ENCODE measurements around the gene GFI1.

DNA sequence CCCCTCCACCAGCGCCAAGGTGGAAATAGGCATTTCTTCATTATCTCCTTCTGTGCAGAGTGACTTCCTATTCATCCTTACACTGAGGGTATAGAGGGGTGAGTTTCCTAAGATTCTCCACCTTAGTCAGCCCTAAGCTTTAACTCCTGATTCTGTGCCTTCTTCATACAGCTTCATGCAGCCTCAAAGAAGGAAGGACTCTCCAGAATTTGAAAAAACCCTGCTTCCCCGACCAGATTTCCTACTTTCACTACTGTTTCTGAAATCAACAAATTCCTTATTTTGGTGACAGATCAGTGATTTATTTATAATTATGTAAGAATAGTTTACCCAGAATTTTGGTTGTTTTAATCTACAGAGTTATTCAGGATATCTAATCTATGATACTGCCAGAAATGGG, 28.6 kb downstream of the GFI1 start:
- TF ChIP-seq, protein P1, sequence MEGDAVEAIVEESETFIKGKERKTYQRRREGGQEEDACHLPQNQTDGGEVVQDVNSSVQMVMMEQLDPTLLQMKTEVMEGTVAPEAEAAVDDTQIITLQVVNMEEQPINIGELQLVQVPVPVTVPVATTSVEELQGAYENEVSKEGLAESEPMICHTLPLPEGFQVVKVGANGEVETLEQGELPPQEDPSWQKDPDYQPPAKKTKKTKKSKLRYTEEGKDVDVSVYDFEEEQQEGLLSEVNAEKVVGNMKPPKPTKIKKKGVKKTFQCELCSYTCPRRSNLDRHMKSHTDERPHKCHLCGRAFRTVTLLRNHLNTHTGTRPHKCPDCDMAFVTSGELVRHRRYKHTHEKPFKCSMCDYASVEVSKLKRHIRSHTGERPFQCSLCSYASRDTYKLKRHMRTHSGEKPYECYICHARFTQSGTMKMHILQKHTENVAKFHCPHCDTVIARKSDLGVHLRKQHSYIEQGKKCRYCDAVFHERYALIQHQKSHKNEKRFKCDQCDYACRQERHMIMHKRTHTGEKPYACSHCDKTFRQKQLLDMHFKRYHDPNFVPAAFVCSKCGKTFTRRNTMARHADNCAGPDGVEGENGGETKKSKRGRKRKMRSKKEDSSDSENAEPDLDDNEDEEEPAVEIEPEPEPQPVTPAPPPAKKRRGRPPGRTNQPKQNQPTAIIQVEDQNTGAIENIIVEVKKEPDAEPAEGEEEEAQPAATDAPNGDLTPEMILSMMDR (IDR thresholded peaks at IDR 0.05), result no peak
- TF ChIP-seq ZFX (IDR thresholded peaks at IDR 0.05; ENCODE audit: borderline replicate concordance), result no peak
